ENCODE data around the gene IQSEC2.

The IQSEC2 gene

DNA sequence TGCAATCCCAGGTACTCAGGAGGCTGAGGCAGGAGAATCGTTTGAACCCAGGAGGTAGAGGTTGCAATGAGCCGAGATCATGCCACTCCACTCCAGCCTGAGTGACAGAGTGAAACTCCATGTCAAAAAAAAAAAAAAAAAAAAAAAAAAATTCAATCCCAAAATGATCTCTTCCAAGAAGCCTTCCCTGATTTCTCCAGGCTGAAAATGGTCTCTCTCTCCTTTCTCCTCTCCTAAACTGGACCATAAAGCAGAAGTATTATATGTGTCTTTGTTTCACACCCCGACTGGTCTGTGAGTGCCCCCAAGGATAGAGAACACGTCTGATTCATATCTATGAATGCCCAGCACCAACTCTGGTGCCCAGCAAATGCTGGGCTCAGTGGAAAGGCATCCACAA lies 39.1 kb downstream of the IQSEC2 start:
- no peak for DNase-seq (ENCODE audit: low read depth)

DNA sequence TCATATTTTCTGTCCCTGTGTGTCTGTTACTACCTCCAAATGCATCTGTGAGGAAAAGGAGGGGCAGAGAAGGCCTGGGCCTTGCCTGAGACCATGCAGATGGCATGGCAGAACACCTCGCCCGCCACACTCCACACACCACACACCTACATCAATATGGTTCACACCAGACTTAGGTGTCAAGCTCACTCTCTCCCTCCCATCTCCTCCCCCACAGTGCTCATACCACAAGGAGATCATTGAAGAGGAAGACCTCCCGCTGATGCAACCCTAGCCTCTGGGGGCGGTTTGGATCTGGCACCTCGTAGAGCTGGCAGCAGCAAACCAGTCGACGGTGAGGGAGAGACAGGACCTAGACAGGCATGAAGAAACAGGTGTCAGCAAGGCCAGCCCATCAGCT lies 39.8 kb downstream of the IQSEC2 start:
- DNase-seq (ENCODE audit: low read depth) = no peak

DNA sequence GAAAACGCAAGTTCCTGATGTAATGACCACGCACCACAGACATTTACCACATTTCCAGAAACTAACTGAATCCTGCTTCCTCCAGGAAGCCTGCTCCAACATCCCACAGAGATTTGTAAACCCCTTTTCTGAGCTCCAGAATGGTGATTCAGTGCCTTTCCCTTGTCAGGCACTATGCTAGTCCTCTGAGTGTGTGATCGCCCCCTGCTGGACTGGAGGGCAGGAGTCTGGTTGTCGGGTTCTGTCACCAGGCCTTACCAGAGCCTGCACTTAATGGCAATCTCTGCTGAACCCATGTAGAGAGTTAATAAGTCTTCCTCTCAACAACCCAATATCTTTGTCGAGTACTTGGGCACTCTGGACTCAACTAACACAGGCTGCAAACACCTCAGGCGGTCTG lies 41.9 kb downstream of the IQSEC2 start:
- no peak for DNase-seq (ENCODE audit: low read depth)

DNA sequence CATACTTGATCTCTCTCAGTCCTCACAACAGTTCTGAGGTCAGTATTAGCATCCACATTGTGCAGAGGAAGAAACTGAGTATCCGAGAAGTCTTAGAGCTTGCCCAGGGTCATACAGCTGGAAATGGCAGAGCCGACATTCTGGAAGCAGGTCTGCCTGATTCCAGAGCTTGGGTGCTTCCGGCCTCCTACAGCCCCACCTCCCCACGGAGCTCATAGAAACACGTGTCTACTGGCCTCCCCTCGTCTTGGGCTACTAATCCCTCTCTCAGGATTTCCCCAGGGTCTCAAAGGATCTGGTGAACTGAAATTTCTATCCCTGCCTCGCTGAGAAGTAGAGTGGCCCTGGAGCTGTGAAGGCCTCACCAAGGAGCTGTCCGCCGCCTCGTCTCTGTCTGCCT lies 44.3 kb downstream of the IQSEC2 start:
- no peak for DNase-seq (ENCODE audit: low read depth)

DNA sequence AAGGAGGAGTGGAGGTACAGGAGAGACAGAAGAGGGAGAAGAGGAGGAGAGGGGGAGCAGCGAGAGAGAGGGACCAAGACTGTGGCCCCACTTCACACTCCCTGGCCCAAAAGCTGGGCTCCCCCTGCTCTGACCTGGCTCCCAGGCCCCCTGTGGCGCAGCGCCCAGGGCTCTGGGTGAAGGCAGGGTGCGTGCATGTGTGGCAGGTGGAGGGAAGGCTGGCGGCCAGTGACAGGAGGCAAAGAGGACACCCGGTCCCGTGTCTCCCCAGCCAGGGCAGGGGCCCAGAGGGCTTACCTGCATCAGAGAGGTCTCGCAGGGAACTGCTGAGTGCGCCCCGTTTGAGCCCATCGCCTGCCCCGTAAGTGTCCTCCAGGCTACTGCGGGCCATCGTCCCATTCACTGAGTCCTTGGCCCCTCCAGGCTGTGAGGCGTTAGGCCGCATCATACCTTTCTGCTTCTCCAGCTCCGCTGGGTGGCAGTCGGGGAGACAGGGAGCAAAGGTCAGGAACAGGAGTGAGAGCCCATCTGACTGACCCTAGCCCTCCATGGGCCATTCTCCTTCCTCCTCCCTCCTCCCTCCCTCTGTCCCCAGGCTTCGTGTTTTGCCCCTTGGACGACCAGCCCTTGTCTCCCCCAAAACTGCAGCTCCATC lies 45.2 kb downstream of the IQSEC2 start:
- DNase-seq (ENCODE audit: low read depth) = no peak

DNA sequence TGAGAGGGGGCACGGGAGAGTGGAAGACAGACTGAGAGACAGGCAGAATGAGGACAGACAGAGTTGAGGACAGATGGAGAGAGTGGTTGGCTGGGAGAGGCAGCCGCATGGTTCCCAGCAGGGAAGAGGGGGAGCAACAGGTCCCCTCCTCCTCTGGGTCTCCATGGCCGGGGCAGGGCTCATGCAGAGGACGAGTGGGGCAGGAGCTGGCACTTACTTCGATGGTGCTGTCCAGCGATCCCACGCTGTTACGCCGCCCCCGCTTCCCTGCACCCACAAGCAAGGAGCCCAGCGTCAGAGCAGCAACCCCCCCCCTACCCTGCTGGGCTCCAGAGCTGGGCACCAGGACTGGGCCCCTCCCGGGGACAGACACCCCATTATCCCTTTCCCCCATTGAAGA lies 45.8 kb downstream of the IQSEC2 start:
- no peak for DNase-seq (ENCODE audit: low read depth)

DNA sequence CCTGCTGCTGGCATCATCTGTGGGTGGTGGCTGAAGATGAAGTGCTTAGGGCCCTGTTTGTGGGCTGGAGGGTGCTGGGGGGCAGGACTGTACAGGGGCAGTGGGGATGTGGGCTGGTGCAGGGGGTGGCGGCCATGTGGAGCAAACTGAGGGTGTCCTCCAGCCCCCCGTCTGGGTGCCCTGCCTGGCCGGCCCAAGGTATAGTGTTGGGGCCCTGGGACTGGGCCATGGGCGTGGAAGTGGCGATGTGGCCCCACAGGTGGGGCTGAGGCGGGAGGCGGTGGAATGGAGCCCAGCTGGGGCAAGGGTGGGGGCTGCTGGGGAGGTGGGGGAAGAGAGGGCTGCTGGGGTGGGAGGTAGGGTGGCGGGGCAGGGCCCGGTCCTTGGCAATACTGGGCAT lies 46.9 kb downstream of the IQSEC2 start:
- no peak for DNase-seq (ENCODE audit: low read depth)

DNA sequence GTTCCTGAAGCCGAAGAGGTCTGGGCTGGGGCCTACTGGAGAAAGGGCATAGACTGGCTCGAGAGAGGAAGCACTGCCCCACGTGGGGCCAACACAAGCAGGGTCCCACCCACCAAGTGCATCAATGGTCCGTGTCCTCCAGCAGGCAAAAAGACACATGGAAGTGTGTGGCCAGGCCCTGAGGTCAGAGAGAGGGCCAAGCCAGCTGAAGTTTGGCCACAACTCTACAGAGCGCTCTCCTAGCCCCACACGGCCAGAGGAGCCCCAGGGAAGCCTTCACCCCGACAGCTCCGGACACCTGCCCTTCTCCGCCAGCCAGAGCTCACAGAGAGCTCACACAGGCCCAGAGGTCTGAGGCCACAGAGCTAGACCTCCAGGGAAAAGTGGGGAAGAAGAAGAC lies 47.8 kb downstream of the IQSEC2 start:
- no peak for DNase-seq (ENCODE audit: low read depth)

DNA sequence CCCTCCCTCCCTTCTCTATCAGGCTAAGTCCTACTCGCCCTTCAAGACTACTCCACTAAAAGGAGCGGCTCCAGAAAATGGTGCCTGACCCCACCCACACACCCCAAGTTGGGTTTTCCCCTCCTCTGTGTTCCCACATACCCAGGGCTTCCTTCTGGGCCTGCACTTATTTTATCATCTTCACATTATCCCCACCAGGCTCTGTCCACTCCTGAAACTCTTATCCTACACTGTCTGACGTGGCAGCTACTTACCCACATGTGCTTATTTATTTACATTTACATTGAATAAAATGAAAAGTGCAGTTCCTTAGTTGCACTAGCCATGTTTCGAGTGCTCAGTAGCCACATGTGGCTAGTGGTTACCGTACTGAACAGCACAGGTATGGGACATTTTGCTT lies 51.3 kb downstream of the IQSEC2 start:
- no peak for DNase-seq (ENCODE audit: low read depth)

DNA sequence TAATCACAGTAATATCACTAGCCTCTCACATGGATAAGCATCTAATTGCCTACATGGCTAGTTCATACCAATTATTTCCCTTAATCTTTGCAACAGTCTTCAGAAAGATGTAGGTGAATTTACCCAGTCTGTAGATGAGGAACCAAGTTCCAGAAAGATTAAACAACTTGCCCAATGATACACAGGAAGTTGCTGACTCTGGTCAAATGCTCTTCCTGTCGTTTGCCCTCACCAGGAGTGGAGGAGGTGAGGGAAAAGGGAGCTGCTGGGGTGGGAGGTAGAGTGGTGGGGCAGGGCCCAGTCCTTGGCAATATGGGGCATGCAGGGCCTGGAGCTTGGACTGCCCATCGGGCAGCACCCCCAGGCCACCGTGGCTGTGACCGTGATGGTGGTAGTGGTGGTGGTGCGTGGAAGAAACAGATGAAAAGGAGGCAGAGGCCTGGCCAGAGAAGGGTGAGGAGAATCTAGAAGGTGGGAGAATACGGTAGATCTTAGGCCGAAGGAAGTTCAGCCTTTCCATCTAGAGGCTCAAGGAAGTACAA lies 54.1 kb downstream of the IQSEC2 start:
- no peak for DNase-seq (ENCODE audit: low read depth)

DNA sequence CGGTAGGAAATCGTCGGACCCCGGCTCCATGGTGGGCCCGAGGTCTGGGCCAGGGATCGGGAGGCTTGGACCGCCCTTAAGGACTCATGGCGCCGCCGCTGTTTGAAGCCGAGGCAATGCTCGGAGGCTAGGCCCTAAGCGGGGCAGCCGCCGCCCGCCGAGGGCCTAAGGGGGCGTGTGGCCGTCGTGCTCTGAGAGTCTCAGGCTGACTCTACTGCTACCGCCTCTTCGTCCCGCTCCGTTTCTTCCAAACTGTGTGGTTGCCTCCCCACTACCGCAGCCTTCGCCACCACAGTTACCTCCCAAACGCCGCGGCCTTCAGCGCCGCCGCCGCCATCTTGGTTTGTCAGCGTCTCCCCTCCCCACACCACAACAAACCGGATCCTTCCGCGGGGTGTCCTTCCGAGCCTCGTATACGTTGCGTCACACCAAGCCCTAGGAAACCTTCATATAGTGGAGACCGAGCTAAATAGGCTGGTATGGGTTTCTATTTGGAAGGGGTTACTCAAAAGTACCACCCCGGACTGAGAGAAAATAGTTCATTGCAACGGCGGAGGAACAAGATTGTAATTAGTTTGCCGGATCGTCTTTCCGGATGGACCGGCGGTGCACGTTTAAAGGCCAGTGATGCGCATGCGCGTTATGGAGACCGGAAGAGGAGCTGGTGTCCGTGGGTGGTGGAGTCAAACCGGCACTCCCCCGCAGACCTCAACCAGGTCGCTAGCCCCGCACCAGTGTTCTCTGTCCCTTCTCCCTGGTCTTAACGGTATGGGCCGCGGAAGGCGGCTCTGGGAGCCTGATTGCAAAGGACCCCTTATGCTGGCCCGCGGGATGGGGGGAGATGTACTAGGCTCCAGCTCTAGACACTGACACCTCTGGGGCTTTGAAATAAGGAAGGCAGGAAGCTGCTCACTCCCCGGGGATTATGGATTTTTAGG lies 56.3 kb downstream of the IQSEC2 start, which contains the start of gene KDM5C:
Gene KDM5C, minus strand, starts transcription at position 348 of the 938 bp plus-strand sequence. Its CDS starts 318 bp downstream, at position 30.
- peak; percentile 37 for DNase-seq (ENCODE audit: low read depth)

DNA sequence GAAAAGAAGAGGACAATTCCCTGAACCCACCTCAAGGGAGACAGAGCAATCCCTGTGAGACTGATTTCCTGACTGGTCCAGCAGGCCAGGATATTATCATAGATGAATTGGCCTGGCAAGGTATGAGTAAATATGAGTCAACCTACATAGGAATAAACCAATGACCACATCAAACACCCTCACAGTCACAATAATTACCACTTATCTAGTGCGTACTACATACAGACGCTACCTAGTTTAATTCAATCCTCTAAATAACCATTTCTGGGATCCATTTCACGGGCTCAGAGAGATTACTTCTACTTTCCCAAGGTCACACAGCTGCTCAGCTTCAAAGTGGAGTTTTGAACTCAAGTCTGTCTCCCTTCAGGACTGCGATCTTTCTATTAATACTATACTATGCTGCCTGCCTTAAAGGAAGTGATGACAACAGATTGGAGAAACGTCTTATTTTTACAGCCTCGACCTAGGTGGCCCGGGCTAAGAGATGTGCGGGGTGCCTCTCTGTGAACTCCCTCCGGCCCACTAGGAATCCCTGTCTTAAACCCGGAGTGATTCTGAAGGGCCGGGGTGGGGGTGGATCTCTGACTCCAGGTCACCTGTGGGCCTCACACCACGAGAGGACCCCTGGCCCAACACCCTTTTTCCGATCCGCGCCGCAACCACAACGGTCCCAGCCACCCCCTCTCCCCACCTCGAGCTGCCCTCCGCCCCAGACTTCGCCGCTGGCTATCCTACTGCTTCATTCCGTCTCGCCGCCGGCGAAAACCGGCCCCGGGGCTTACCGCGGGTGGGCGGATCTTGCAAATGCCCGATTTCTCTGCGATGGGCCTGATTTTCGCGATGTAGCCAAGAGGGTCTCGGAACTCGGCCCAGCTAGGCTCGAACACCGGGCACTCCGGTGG lies 57.2 kb downstream of the IQSEC2 start:
- no peak for DNase-seq (ENCODE audit: low read depth)

DNA sequence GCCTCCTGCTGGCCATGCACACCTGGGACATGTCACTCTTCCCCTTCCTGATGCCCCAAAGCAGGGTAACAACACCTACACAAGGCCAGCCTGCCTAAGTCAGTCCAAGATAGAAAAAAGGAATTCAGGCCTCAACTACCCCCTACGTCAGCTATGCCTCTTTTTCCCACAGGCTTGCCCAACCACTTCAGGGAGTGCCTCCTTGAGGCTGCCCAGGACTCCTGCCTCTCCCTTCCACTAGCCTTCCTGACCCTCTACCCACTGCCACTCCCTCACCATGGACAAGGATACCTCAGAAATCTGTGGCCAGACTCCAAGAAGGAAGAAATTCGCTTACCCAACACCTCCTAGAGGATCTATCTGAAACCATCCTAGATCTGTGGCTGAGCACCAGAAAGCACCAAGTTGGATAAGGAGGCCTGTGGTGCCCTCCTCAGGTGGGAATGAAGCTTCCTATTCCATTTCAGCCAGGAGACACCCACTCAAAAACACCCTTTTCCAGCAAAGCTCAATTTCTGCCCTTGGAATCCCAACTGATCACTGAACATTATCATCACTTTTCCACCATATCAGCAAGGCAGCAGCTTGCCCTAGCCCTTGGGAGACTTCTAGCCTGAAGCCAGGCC lies 58.2 kb downstream of the IQSEC2 start:
- DNase-seq (ENCODE audit: low read depth) = no peak

Measured in stimulated activated CD8-positive, alpha-beta memory T cell treated with anti-CD3 and anti-CD28 coated beads, Interleukin-15, amount 100 ng/mL, for 24 hours (primary cell).